ENCODE measurements around the gene FYCO1. TPM values are rescaled to one million over a fixed set of nuclear protein-coding genes. Genes with fewer than 3 reads are reported as not detected.
A peak's percentile ranks its signal among the peaks of the same experiment; 100 is the strongest.

The FYCO1 gene
- total RNA-seq, 6 donors from 2014 or later, result 37.5 to 84.9 (median 45.3) TPM

DNA sequence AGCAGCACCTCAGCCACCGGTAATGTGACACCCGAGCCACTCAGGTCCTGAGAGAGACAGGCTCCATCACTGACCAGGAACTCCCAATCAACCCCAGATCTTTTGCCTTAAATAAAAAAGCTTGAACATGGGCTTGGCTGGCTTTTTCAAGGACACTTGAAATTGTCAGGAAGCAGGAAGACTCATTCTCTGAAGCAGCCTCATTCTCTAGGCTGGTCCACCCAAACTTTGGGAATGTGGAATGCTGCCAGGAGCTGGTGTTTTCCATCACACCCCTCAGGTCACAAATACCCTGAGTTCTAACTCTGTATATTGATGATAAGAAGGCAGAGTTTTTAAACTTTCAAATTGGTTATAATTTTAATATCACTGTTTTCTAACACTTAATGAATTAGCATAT, 35.3 kb downstream of the FYCO1 start:
- H3K27ac ChIP-seq, result no peak overlapping the region

DNA sequence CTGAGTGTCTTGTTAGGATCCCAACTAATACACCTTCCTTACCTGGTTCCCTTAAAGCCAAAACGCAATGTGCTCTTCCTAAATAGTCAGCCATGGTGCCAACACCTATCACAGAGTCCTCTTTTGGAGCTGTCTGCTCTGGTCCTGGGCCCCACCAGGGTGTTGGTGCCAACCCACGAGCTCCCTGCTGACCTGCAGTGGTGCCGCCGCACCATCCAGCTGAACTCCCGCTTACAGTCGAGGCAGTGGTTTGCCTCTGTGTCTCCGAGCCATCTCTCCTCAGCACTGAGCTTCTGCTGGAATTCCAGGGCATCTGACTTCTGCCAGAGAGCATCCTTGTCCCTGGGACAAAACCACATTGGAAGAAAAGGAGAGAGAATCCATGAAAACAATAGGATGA, 36.4 kb downstream of the FYCO1 start:
- Histone ChIP-seq H3K36me3 (peaks cover 39 to 100% (median 84%) of the 10 kb centered on the region in 4 donors), H3K27ac (peak overlapping the region in 1 of 4 donors; percentile 25), H3K4me1 (peaks cover 0 to 4% (median 0%) of the 10 kb centered on the region in 4 donors)

More for the DNA sequence above, 35.3 kb downstream of the FYCO1 start:
- peaks cover 0 to 4% (median 0%) of the 10 kb centered on the region in 4 donors for H3K4me1 ChIP-seq
- no peak overlapping the region for H3K4me3 ChIP-seq
- no peak for TF ChIP-seq POLR2AphosphoS5 (IDR thresholded peaks at IDR 0.05)
- ATAC-seq (ENCODE audit: low FRiP score in 2 of 2) (no peak), DNase-seq (no peak)
- 74 to 79% methylated on average over 2 of the region's 2 CpGs for WGBS, 2 donors
- H3K36me3 ChIP-seq, result peaks cover 35 to 100% (median 84%) of the 10 kb centered on the region in 4 donors
- no peaks in the 10 kb centered on the region for H3K9me3 ChIP-seq
- no peaks in the 10 kb centered on the region for H3K27me3 ChIP-seq

DNA sequence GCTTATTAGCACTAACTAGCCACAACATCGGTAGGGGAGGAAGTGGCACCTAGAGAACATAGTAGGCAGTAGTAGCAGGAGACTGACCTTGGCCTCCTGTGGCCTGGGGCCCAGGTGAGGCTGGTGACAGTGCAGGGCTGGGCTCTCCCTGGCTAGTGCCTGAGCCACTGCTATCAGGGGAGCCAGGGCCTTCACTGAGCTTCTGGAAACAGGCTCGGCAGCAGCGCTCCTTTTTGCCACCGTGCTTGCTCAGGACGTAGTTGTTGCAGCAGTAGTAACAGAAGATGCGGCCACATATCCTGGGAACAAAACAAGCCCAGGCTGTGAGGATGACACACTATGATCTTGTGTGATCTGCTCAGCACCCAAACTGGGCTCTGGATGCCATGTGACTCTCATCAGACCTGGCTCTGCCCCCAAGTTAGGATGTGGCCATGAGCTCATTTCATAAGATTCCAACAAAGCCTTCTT, 37.3 kb downstream of the FYCO1 start:
- TF ChIP-seq EP300 (IDR thresholded peaks at IDR 0.05) (no peak), POLR2AphosphoS5 (IDR thresholded peaks at IDR 0.05) (no peak), POLR2A (IDR thresholded peaks at IDR 0.05) (no peak)
- TF ChIP-seq, protein P1, sequence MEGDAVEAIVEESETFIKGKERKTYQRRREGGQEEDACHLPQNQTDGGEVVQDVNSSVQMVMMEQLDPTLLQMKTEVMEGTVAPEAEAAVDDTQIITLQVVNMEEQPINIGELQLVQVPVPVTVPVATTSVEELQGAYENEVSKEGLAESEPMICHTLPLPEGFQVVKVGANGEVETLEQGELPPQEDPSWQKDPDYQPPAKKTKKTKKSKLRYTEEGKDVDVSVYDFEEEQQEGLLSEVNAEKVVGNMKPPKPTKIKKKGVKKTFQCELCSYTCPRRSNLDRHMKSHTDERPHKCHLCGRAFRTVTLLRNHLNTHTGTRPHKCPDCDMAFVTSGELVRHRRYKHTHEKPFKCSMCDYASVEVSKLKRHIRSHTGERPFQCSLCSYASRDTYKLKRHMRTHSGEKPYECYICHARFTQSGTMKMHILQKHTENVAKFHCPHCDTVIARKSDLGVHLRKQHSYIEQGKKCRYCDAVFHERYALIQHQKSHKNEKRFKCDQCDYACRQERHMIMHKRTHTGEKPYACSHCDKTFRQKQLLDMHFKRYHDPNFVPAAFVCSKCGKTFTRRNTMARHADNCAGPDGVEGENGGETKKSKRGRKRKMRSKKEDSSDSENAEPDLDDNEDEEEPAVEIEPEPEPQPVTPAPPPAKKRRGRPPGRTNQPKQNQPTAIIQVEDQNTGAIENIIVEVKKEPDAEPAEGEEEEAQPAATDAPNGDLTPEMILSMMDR (IDR thresholded peaks at IDR 0.05), result no peak
- peak in 1 of 2 donors; percentile 19 for DNase-seq
- H3K9me3 ChIP-seq, result no peaks in the 10 kb centered on the region
- peak overlapping the region in 2 of 4 donors; percentile 25 to 59 for H3K27ac ChIP-seq
- peak in 1 of 2 donors; percentile 17 for ATAC-seq (ENCODE audit: low FRiP score in 2 of 2)
- no peak overlapping the region for H3K4me3 ChIP-seq
- peaks cover 44 to 100% (median 84%) of the 10 kb centered on the region in 4 donors for H3K36me3 ChIP-seq
- H3K27me3 ChIP-seq, result no peaks in the 10 kb centered on the region
- 80 to 93% methylated on average over 1 to 6 of the region's 6 CpGs for WGBS, 2 donors
- peaks cover 0 to 4% (median 0%) of the 10 kb centered on the region in 4 donors for H3K4me1 ChIP-seq

More for the DNA sequence above, 36.4 kb downstream of the FYCO1 start:
- ATAC-seq (ENCODE audit: low FRiP score in 2 of 2), result no peak
- peak in 1 of 2 donors; percentile 30 for DNase-seq
- Histone ChIP-seq H3K27me3 (no peaks in the 10 kb centered on the region), H3K9me3 (no peaks in the 10 kb centered on the region), H3K4me3 (no peak overlapping the region)
- TF ChIP-seq, protein P1 (IDR thresholded peaks at IDR 0.05), result no peak
- no peak for TF ChIP-seq EP300 (IDR thresholded peaks at IDR 0.05)
- 91 to 94% methylated on average over 7 of the region's 7 CpGs for WGBS, 2 donors

DNA sequence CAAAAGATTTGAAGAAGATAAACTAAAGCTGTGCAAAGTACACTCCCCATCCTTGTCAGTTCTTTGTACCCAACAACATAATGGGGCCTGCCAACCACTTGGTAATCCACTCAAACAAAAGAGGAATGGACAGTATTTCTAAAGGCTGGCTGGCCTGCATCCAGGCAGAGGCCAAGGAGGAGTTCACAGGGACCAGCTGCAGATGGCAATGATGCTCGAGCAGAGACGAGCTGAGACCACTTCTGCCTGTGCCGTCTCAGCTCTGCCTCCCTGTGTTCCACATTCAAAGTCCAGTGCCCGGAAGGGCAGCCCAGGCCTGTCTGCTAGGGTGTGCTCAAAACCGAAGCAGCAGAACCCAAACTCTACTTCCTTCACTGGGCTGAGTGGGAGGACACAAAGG, 38.0 kb downstream of the FYCO1 start:
- TF ChIP-seq EP300 (IDR thresholded peaks at IDR 0.05), result no peak
- TF ChIP-seq, protein P1 (IDR thresholded peaks at IDR 0.05), result no peak
- no peak for TF ChIP-seq POLR2AphosphoS5 (IDR thresholded peaks at IDR 0.05)
- TF ChIP-seq POLR2A (IDR thresholded peaks at IDR 0.05), result no peak
- Histone ChIP-seq H3K9me3 (no peaks in the 10 kb centered on the region), H3K27ac (peak overlapping the region in 2 of 4 donors; percentile 8 to 22), H3K36me3 (peaks cover 44 to 100% (median 81%) of the 10 kb centered on the region in 4 donors), H3K4me1 (peaks cover 0 to 6% (median 0%) of the 10 kb centered on the region in 4 donors), H3K4me3 (no peak overlapping the region), H3K27me3 (no peaks in the 10 kb centered on the region)
- DNase-seq, result no peak
- no peak for ATAC-seq (ENCODE audit: low FRiP score in 2 of 2)
- 62 to 78% methylated on average over 4 to 5 of the region's 5 CpGs for WGBS, 2 donors

DNA sequence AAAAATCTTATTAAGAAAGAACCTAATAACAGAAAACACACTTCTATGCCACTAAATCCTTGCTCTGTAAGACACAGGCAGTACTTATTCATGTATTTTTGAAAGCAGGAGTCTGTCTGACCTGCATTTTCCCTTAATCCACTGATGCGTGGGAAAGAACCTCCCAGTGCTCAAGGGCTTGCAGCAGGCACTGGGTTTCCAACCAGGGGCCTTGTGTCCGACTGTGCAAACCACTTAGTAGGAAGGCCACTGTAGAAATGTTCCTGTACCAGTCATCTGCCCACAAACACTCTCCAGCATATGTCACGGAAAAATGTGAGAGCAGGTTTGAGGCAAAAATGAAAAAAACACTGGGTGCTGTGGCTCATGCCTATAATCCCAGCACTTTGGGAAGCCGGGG, 39.9 kb downstream of the FYCO1 start:
- ATAC-seq (ENCODE audit: low FRiP score in 2 of 2), result no peak

More for the DNA sequence above, 39.9 kb downstream of the FYCO1 start:
- no peak overlapping the region for H3K27ac ChIP-seq
- no peak for DNase-seq
- TF ChIP-seq EP300 (IDR thresholded peaks at IDR 0.05) (no peak), POLR2AphosphoS5 (IDR thresholded peaks at IDR 0.05) (no peak), POLR2A (IDR thresholded peaks at IDR 0.05) (no peak)
- TF ChIP-seq, protein P1 (IDR thresholded peaks at IDR 0.05), result no peak
- no peak overlapping the region for H3K4me3 ChIP-seq
- WGBS, 2 donors, result 85 to 93% methylated on average over 4 of the region's 4 CpGs
- H3K9me3 ChIP-seq, result no peaks in the 10 kb centered on the region
- H3K4me1 ChIP-seq, result peaks cover 0 to 9% (median 0%) of the 10 kb centered on the region in 4 donors
- no peaks in the 10 kb centered on the region for H3K27me3 ChIP-seq
- H3K36me3 ChIP-seq, result peaks cover 46 to 100% (median 78%) of the 10 kb centered on the region in 4 donors
